SU-DHL-6 (cell line): ENCODE results near the gene ADH1C.

Experiments
- H2AFZ ChIP-seq: fragments of 200-600 bp; sonication (generic); 2 replicates; pipeline ENCODE4 v1.6.1; 2014; ENCODE audit warnings: low read depth, mild to moderate bottlenecking, moderate library complexity, mixed read lengths, antibody characterized with exemption, low read length; ENCODE audit not compliant: severe bottlenecking
- H3F3A ChIP-seq: fragments of 200-600 bp; shearing (Covaris generic); 2 replicates; pipeline ENCODE4 v1.6.0; 2016; ENCODE audit warnings: antibody characterized with exemption, mild to moderate bottlenecking; ENCODE audit not compliant: insufficient read depth
- H3K27ac ChIP-seq: fragments of 200-600 bp; sonication (generic); 2 replicates; pipeline ENCODE4 v1.5.1; 2016; ENCODE audit warnings: low read depth, mild to moderate bottlenecking, low read length, moderate library complexity, mixed read lengths
- H3K27me3 ChIP-seq: fragments of 200-600 bp; sonication (generic), shearing (Covaris generic); 2 replicates; pipeline ENCODE4 v1.6.0; 2014; ENCODE audit warnings: mild to moderate bottlenecking, low read length
- H3K36me3 ChIP-seq: fragments of 200-600 bp; sonication (generic); 2 replicates; pipeline ENCODE4 v1.6.1; 2014; ENCODE audit warnings: mild to moderate bottlenecking, low read length, mixed read lengths
- H3K4me2 ChIP-seq: fragments of 300-600, 200-600 bp; shearing (Covaris generic), sonication (generic); 2 replicates; pipeline ENCODE4 v1.6.0; 2014; ENCODE audit warnings: low read length, low read depth, mild to moderate bottlenecking; ENCODE audit not compliant: poor library complexity, severe bottlenecking
- H3K4me3 ChIP-seq: fragments of 200-600 bp; sonication (generic); 2 replicates; pipeline ENCODE4 v1.5.1; 2014; ENCODE audit warnings: antibody characterized with exemption, low read length, mild to moderate bottlenecking, mixed read lengths; ENCODE audit not compliant: insufficient read depth, poor library complexity, severe bottlenecking
- H3K79me2 ChIP-seq: fragments of 200-600 bp; sonication (generic); 2 replicates; pipeline ENCODE4 v1.6.1; 2014; ENCODE audit warnings: mild to moderate bottlenecking, low read length, moderate library complexity; ENCODE audit not compliant: insufficient read depth
- H3K9ac ChIP-seq: fragments of 200-600 bp; sonication (generic); 2 replicates; pipeline ENCODE4 v1.7.0; 2014; ENCODE audit warnings: mild to moderate bottlenecking, low read length
- H3K9me2 ChIP-seq: fragments of 200-600 bp; sonication (generic); replicated peaks from 2 replicates; pipeline ENCODE4 v1.6.1; 2014; ENCODE audit warnings: low read length; ENCODE audit not compliant: insufficient read depth
- H3K9me3 ChIP-seq: fragments of 200-600 bp; sonication (generic); 2 replicates; pipeline ENCODE4 v1.6.1; 2014; ENCODE audit warnings: low read length, mixed read lengths; ENCODE audit not compliant: insufficient read depth
- H4K20me1 ChIP-seq: fragments of 200-600 bp; sonication (generic); 2 replicates; pipeline ENCODE4 v1.6.1; 2014; ENCODE audit warnings: low read depth, mild to moderate bottlenecking, antibody characterized with exemption, low read length, moderate library complexity, mixed read lengths
- CTCF ChIP-seq: fragments of 200-600 bp; sonication (generic); IDR thresholded peaks from one replicate; pipeline ENCODE4 v1.5.1; 2017; ENCODE audit warnings: antibody characterized with exemption, mild to moderate bottlenecking, low read length, moderate library complexity; ENCODE audit not compliant: insufficient read depth, poor library complexity, severe bottlenecking
- EZH2phosphoT487 ChIP-seq: fragments of 200-600 bp; sonication (generic), shearing (Covaris generic); conservative IDR thresholded peaks from 2 replicates; pipeline ENCODE4 v1.6.1; 2018; ENCODE audit warnings: mild to moderate bottlenecking, antibody characterized with exemption, low read length, moderate library complexity, mixed read lengths

Gene ADH1C

GRCh38 chr4:99352602-99353537 is at the start of gene ADH1C:
TSS of gene ADH1C (minus strand) at chr4:99352746. CDS start at chr4:99352675, 71 bp downstream.
- H3K27me3 ChIP-seq, result no peaks in the 10 kb centered on the region
- no peak within 1 kb of the TSS for H3K9ac ChIP-seq
- TF ChIP-seq CTCF (no peak), EZH2phosphoT487 (no peak)
- no peak within 1 kb of the TSS for H3K4me2 ChIP-seq
- H3K36me3 ChIP-seq, result no peaks in the 10 kb centered on the region
- no peak within 1 kb of the TSS for H3K27ac ChIP-seq
- H3K4me3 ChIP-seq, result no peak within 1 kb of the TSS
- H3K9me3 ChIP-seq, result no peaks in the 10 kb centered on the region
- no peaks in the 10 kb centered on the region for H3F3A ChIP-seq
- H3K79me2 ChIP-seq, result no peaks in the 10 kb centered on the region
- H3K9me2 ChIP-seq, result no peaks in the 10 kb centered on the region
- H2AFZ ChIP-seq, result no peak within 1 kb of the TSS
- H4K20me1 ChIP-seq, result no peaks in the 10 kb centered on the region

- H4K20me1 ChIP-seq, result no peaks in the 10 kb centered on the region
- no peak overlapping the region for H3K4me2 ChIP-seq
- no peak overlapping the region for H2AFZ ChIP-seq
- H3K79me2 ChIP-seq, result no peaks in the 10 kb centered on the region
- no peaks in the 10 kb centered on the region for H3K9me3 ChIP-seq
- no peak overlapping the region for H3K9ac ChIP-seq
- no peaks in the 10 kb centered on the region for H3K27me3 ChIP-seq
- H3K36me3 ChIP-seq, result no peaks in the 10 kb centered on the region
- H3K4me3 ChIP-seq, result no peak overlapping the region
- H3F3A ChIP-seq, result no peaks in the 10 kb centered on the region
- TF ChIP-seq EZH2phosphoT487, result no peak
- TF ChIP-seq CTCF, result no peak
- H3K9me2 ChIP-seq, result no peaks in the 10 kb centered on the region
- H3K27ac ChIP-seq, result no peak overlapping the region
These were observed 48.3 kb upstream of the ADH1C start for GRCh38 chr4:99400831-99401230.

GRCh38 chr4:99399017-99399416 is 46.5 kb upstream of the ADH1C start:
- no peaks in the 10 kb centered on the region for H3K9me3 ChIP-seq
- no peak overlapping the region for H3K4me2 ChIP-seq
- H3K79me2 ChIP-seq, result no peaks in the 10 kb centered on the region
- no peaks in the 10 kb centered on the region for H3K36me3 ChIP-seq
- H3K9me2 ChIP-seq, result no peaks in the 10 kb centered on the region
- H3K4me3 ChIP-seq, result no peak overlapping the region
- H3K9ac ChIP-seq, result no peak overlapping the region
- no peaks in the 10 kb centered on the region for H3K27me3 ChIP-seq
- no peaks in the 10 kb centered on the region for H3F3A ChIP-seq
- H3K27ac ChIP-seq, result no peak overlapping the region
- TF ChIP-seq CTCF (no peak), EZH2phosphoT487 (no peak)
- H2AFZ ChIP-seq, result no peak overlapping the region
- no peaks in the 10 kb centered on the region for H4K20me1 ChIP-seq
